GM18499 (cell line): ENCODE measurements around the gene YTHDF1.
"Not testable (repeated sequence)": the region's sequence is repeated elsewhere in the genome, so short reads cannot be mapped to it uniquely, and the experiment has no call there.

Experiments
- ATAC-seq: cut with Tn5 transposase; IDR thresholded peaks from one replicate; pipeline ENCODE4 v1.9.1; 2021; ENCODE audit warnings: moderate number of reproducible peaks; ENCODE audit not compliant: insufficient read depth, unreplicated experiment

Gene YTHDF1

DNA sequence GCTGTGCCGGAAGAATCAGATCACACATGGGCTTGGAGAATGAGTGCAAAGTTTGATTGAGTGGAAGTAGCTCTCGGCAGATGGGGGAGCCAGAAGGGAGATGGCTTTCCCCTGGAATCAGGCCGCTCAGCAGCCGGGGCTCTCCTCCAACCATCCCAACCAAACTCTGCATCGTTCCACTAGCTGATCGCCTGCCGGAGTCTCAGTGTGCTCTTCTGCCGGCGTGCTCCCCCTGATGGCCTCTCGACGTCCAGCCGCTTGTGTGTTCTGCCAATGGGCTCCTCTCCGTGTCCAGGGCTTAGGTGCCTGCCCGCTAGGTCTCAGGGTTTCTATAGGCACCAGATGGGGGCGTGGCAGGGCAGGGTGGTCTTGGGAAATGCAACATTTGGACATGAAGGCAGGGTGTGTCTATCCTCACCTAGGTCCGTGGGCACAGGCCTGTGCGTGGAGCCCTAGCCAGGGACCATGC, 14.9 kb upstream of the YTHDF1 start:
- ATAC-seq = no peak

DNA sequence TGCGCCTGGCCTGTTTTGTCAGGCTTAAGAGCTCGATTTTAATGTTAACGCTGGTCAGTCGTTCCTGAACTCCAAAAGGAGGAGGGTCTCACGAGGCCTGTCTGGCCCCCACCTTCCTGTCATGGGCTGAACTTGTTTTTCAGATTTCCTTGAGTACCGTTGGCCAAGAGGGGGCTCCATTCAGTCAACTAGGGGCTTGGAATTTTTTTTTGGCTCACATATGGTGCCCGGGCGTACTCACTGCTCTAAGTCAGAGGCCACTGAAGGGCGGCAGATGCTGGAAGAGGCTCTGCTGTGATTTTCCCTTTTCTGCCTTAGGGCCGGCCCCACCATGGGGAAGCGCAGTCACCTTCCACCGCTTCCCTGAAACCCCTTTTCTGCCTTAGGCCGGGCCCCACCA, 12.9 kb upstream of the YTHDF1 start:
- ATAC-seq = no peak

DNA sequence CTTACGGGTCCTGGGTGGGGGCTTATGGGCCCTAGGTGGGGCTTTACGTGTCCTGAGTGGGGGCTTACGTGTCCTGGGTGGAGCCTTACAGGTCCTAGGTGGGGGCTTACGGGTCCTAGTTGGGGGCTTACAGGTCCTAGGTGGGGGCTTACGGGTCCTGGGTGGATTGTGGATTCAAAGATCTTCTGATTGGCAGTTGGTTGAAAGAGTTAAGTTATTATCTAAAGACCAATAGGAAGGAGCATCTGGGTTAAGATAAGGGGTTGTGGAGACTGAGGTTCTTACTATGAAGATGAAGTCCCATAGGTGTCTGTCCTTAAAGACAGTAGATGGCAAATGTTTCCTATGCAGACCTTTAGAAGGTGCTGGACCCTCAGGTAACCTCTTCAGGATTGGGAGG, 11.3 kb upstream of the YTHDF1 start:
- ATAC-seq = no peak

DNA sequence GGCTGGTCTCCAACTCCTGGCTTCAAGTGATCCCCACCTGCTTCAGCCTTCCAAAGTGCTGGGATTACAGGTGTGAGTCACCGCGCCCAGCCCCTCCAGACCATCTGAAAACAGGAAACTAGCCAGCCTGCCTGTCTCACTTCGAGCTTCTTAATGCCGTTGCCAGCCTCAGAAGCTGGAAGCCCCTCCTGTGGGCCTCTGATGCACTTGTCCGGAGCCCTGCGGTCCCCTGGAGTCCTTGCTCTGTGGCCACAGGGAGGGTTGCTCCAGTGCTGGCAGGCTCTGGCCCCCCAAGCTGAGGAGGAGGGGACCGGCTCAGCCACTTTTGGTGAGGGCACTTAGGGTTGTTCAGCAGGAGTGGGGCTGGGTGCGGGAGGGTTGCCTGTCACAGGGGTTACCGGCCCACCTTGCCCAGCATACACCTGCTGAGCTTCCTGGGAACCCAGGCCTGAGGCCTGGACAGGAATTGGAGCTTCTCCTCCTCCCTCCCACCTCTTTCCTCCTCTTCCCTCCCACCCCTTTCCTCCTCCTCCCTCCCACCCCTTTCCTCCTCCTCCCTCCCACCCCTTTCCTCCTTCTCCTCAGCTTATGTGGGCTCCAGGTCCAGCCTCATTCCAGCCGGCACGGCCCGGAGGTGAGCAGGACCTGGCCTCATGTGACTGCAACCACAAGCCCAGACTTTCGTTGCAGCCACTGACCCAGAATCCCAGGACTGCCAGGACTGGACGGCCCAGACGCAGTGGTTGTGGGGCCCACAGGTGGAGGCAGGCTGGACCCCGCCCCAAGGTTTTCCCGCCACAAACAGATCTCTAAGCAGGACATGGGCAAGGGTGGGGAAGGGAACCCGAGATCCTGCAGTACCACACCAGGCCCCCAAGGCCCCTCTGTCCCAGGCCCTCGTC, 10.4 kb upstream of the YTHDF1 start:
- no peak for ATAC-seq

DNA sequence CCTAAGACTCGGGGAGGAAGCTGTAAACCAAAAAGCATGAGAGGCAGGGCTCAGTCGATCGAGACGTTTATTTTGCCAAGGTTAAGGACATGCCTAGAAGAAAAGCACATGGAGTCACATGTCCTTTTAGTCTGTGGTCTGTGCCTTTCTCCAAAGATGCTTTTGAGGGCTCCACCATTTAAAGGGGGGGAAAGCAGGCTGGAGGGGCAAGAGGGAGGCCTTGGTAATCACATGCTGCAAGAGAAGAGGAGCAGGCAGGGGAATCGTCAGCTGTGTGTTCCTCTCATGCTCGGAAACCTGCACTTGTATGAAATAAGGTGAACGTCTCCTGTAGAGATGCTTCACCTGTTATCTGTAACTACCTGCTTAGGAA, 9.1 kb upstream of the YTHDF1 start:
- no peak for ATAC-seq

DNA sequence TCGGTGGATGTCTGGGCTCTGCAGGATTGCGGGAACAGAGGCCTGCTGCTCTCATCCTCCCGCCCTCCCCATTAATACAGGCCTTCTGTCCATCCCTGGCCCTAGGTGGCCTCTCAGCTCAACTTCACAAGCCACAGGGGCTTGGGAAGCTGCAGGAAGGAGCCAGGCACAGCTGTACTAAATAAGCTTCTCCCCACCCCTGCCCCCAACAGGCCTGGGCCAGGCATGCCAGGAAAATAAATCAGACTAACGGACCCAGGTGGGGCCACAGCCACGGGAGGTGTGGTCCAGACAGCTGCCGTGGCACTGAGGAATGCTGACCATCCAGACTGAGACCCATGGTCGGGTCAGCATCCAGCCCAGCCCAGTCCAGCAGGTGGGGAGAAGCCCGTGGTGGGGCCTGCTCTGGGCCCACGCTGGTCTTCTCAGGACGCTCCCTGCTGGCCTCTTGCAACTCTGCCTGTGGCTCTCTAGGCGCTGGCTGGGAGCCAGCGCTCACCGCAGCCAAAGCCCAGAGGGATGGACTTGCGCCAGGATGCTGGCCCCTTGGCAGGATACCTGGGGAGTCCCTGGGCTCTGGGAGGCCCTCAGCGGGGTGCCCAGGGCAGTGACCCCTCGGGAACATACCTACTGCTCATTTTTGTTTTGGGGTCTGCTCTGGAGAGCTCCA, 8.6 kb upstream of the YTHDF1 start:
- no peak for ATAC-seq

DNA sequence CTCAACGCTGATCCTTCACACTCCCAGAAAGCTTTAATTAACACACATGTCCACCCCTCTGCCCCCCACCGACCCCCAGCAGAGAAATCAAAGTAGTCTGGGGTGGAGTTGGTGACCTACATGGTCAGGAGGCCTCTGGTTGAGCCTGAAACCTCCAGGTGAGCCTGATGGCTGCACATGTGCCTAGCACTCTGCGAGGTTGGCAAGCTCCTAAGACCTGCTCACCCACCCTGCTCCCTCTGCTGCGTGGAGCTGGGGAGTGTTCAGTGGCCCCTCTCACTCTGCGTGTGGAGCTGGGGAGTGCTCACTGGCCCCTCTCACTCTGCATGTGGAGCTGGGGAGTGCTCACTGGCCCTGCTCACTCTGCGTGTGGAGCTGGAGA, 7.9 kb upstream of the YTHDF1 start:
- no peak for ATAC-seq

DNA sequence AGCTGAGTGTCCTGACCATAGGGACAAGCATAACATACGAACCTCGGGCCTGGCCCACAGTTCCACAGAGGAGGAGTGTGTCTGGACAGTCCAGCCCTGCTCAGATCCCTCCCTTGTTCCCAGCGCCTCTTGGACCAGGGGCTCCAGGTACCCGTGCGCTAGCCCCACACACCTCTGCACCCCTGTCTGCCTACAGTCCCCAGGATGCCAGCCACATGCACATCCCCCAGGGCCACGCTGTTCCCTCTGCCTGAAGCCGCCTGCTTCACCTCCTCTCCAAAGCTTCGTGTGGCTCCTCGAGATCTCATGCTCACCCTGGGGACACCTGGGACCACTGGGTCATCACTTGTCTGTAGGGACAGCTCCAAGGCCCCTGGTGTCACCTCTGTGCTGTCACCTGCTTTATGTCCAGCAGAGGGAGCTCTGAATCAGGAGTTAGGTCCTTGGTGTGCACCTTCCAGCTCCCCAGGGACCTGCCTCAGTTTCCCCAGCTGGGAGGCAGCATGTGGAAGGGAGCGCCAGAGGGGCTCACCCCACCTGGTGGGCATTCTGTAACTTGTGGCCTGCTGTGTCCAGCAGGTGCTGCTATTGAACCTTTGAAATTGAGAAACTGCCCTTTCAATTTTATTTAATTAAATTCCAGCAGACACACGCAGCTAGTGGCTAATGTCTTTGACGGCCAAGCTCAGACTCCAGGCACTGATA, 7.3 kb upstream of the YTHDF1 start:
- ATAC-seq = no peak

DNA sequence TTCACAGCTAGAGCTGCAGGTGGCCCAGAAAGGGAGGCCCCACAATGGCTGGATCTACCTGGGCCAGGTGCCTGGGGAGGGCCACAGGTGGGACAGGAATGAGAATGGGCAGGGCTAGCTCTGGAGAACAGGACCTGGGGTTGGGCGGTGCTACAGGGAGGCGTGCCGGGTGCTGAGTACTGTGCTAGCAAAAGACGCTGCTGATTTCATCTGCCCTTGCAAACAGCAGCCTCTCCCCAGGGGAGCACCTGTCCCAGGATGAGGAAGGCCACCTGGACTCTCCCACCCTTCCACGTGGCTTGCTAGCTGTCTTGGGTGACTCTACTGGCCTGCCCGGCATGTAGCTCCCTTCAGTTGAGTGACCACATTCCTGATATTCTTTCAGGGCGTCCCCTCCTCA, 6.6 kb upstream of the YTHDF1 start:
- ATAC-seq = no peak

DNA sequence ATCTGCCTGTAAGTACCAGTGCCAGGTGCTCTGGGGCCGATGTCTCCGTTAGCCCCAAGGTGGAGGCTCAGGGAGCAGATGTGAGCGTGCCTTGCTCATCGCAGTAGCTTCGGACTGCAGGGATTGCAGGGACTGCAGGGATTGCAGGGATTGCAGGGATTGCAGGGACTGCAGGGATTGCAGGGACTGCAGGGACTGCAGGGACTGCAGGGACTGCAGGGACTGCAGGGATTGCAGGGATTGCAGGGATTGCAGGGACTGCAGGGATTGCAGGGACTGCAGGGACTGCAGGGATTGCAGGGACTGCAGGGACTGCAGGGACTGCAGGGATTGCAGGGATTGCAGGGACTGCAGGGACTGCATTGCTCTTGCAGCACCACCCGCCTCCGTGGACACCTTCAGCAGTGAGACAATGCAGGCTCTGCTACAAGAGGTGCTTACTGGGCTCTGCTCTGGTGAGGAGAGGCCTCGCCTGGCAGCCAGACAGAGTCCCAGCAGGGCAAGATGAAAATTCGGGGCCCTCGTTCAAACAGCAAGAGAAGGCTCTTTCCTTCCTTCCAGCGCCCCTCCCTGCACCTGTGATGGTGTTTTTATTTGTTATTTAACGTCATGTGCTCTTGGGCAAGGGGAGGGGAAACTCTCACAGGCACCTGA, 5.6 kb upstream of the YTHDF1 start:
- not testable (repeated sequence) for ATAC-seq

DNA sequence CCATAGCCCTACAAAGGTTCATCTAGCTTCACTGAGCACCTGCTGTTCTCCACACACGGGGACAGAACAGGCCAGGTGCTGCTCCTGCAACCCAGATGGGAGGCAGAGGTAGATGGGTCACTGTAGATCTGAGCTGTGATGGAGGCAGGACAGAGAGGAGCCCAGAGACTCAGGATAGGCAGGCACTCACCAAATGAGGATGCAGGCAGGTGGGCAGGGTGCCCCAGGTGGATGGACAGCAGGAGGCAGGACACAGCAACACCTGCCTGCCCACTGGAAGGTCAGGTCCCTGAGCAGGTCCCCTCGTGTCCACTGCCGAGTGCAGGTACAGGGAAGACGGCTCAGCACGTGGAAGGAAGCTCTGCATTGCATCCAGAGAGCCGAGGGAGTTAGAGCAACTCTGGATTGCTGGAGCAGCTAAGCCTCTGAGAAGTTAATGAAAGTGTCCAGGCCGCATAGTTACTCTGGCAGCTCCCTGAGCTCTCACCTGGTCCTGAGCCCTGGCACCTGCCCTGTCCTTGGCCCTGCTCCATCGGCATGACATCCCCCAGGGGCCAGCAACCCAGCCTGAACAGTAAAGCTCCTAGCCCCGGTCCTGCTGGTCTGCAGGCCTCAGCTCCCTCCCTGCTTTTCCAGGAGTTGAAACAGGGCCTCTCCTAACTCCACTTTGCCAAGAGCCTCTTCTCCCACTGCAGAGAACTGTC, 4.9 kb upstream of the YTHDF1 start:
- ATAC-seq = no peak

DNA sequence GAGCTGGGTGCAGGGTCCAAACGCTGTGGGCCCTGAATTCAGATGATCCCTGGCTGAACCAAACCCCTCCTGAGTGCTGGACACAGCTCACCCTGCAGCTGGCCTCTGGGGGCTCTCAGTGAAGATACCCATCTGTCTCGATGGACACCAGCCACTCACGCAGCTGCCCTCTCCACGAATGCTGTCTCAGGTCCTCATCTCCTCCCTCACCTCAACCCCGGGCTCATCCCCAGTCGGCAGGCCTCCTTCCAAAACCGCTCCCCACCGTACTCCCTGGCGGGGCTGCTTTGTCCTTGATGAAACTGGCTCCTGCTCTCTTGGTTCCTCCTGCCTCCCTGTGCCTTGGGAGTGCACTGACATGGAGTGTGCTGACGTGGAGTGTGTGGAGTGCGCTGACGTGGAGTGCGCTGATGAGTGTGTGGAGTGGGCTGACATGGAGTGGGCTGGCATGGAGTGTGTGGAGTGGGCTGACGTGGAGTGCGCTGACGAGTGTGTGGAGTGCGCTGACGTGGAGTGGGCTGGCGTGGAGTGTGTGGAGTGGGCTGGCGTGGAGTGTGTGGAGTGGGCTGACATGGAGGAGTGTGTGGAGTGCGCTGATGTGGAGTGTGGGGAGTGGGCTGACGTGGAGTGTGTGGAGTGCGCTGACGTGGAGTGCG, 4.1 kb upstream of the YTHDF1 start:
- ATAC-seq = no peak

DNA sequence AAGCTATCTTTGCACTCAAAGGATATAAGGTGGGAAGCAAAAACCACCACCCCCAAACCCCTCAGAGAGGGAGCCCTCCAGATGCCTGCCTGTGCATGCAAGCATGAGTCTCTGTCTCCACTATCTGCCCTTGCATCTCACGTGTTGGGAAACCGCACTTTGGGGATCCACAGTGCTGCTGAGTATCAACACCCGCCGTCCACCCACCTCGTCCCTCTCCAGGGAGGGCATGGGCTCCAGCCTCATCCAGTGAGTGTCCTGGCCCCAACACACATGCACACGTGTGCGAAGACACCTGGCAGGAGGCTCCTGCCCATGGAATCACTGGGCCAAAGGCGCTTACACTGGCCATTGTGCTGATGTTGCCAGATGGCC, 3.5 kb upstream of the YTHDF1 start:
- ATAC-seq = no peak

DNA sequence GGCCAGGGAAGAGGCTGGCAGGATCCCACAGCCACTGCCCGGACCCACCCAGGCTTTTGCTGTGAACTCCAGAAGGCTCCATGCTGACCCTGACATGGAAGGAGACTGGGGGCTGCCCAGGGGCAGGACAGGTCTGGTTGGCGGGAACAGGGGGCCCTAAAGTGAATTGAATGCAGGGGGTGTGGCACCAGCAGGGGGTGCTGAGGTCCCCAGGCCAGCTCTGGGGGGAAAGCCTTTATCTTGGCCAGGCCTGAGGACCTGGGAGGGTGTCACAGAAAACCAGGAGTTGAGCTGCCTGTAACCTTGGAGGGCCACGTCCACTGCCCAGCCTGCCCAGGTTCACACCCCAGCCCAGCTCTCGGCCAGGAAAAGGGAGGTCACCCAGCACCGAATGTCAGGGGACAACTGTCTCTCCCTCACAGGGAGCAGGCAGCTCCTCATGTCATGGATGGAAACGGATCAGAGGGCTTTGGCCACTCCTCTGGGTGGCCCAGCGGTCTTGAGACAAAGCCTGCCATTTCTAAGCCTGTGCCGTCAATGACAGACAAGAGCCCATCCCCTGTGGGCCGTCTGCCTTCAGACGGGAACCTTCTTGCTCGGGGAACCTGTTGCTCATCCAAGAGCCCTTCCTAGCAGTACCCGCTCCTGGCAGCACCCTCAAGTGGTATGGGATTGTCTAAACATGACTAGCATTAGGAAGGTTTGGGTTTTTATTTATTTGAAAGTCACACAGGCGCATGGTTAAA, 2.9 kb upstream of the YTHDF1 start:
- no peak for ATAC-seq

DNA sequence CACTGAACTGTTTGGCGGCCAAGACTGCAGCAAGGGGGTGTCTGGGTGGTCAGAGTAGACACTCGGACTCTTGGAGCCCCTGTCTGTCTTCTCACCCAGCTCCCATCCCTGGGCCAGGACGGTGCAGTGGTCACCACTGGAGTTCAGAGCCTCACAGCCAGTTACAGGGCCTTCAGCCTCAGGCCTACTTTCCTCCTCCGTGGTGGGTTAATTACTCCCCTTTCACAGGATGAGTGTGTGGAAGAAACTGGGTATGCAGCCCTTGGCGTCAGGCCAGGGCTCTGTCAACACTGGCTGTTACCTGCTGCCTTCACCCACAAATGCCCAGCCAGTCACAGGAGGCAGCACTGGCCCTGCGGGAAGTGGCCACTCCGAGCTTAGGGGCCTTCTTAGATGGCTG, 1.8 kb upstream of the YTHDF1 start:
- ATAC-seq = no peak

DNA sequence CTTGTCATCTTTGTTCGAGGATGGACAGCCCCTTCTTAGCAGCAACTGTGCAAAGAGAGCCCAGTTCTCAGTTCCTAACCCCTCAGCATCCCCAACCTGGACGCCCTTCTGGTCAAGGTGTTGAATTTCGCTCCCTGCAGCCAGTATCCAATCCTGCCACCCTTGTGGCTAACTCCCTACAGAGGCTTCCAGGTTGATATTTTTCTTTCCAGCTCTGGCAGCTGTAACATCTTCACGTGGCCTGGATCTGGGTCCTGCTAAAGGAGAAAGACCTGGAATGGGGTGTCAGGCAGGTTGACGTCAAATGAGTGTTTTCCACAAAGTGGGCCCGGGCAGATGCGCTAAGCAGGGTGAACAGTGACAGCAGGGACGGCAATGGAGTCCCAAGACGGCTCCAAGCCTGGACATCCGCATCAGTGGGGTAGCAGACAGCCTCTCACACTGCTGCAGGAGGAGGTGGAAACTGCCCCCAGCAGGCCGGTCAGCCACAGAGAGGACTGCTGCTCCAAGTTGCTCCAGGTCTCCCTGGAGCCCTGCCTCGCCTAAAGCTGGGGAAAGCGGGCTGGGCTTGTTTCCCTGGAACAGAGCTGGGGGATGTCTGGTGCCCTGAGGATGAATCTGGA, 1.0 kb upstream of the YTHDF1 start:
- no peak for ATAC-seq

DNA sequence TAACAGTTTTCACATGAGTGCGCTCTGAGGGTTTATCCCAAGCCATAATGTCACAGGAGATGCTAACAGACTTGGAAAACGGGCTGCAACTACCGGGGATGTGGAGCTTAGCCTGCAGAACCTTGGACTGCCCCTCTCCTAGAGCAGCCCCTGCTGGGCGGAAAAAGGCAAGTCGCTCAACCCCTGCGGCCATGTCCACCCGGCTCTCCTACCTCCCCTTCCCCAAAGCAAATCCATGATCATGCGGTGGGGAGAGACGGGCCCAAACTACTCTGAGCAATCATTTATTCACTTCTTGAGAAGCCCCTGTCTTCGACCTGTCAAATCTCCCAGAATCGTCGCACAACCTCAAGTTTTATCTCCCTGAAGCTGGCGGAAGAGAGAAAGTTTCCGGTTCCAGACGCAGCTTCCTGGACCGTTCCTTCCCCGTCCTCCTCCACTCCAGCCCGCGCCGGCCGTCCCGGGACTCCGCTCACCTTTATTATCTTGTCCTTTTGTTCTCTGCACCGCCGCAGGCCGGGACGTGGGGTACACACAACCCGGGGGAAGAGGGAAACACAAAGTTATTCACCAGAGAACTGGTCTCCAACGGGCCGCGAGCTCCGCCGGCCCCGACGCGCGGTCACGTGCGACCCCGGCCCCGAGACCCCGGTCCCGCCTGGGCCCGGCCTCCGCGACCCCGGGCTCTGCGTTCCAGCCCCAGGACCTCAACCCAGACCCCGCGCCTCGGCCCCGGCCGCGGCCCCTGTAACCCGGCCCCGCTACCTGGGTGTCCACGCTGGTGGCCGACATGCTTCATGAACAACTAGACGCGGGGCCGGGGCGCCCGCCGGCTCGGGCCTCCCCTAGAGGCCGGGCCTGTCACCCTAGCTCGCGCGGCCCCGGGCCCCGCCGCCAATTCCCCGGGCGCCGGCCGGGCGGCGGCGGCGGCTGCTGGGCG, 560 bp downstream of the YTHDF1 start:
- ATAC-seq = no peak
